Measurements from ENCODE around the gene MOB3B. TPM values are rescaled to one million over a fixed set of nuclear protein-coding genes. Genes with fewer than 3 reads are reported as not detected.

Gene MOB3B
- total and polyA plus RNA-seq, 2 of the 13 experiments (the other 11 are each of a cell fraction or from before 2014, with no cell fraction given): 0.03 to 0.09 TPM

DNA sequence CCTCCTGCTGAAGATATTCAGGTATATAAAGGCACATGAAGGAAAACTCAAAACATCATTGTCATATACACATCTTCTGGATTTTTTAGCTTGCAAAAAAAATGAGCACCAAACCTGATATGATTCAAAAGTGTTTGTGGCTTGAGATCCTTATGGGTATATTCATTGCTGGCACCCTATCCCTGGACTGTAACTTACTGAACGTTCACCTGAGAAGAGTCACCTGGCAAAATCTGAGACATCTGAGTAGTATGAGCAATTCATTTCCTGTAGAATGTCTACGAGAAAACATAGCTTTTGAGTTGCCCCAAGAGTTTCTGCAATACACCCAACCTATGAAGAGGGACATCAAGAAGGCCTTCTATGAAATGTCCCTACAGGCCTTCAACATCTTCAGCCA, 5.4 kb downstream of the MOB3B start, which contains the start of gene IFNK:
Gene IFNK (plus strand): TSS at position 55 of the 400 bp plus-strand sequence. CDS start 47 bp downstream, at position 102.
- WGBS (ENCODE audit: low lambda C conversion rate): 9% methylated on average over 2 of the region's 2 CpGs
- POLR2A ChIA-PET: no interaction called here
- Histone ChIP-seq H3K4me3 (replicated peaks in 1 of 3; ENCODE audit: insufficient read depth in 1 of 3, low read depth in 2 of 3, low read length in 3 of 3) (no peak within 1 kb of the TSS), H2AFZ (ENCODE audit: low read length) (no peak within 1 kb of the TSS), H3K9me3 (ENCODE audit: low read length) (no peaks in the 10 kb centered on the region), H4K20me1 (ENCODE audit: insufficient read depth, low read length) (no peaks in the 10 kb centered on the region), H3K4me1 (ENCODE audit: insufficient read depth, low read length) (peaks cover 8% of the 10 kb centered on the region), H3K79me2 (ENCODE audit: insufficient read depth, low read length) (no peaks in the 10 kb centered on the region), H3K27ac (ENCODE audit: extremely low read length, insufficient read depth, low read length) (no peak within 1 kb of the TSS), H3K27me3 (ENCODE audit: control insufficient read depth in 1 of 2, insufficient read depth in 2 of 2, low read length in 2 of 2) (peaks cover 7 to 22% of the 10 kb centered on the region in 2 experiments; a peak in 3 of 5 replicates), H3K36me3 (replicated peaks in 1 of 2; ENCODE audit: control insufficient read depth in 1 of 2, insufficient read depth in 2 of 2, low read length in 2 of 2) (no peaks in the 10 kb centered on the region), H3K9ac (ENCODE audit: insufficient read depth, low read depth, low read length) (no peak within 1 kb of the TSS), H3K4me2 (ENCODE audit: low read depth, low read length) (no peak within 1 kb of the TSS)
- DNase-seq (ENCODE audit: low spot score) (no peak), FAIRE-seq (no peak), ATAC-seq (no peak)
- TF ChIP-seq, protein P1, sequence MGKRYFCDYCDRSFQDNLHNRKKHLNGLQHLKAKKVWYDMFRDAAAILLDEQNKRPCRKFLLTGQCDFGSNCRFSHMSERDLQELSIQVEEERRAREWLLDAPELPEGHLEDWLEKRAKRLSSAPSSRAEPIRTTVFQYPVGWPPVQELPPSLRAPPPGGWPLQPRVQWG (CRISPR knock-in tag; IDR thresholded peaks at IDR 0.05; ENCODE audit: borderline replicate concordance, low read depth): no peak
- TF ChIP-seq, protein P2, sequence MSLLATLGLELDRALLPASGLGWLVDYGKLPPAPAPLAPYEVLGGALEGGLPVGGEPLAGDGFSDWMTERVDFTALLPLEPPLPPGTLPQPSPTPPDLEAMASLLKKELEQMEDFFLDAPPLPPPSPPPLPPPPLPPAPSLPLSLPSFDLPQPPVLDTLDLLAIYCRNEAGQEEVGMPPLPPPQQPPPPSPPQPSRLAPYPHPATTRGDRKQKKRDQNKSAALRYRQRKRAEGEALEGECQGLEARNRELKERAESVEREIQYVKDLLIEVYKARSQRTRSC (CRISPR knock-in tag; IDR thresholded peaks at IDR 0.05; ENCODE audit: low read depth): no peak
- no peak for TF ChIP-seq TFE3 (CRISPR knock-in tag; IDR thresholded peaks at IDR 0.05)
- no peak for TF ChIP-seq HDAC6 (IDR thresholded peaks at IDR 0.05; ENCODE audit: low read depth, low read length)
- TF ChIP-seq ZXDC (CRISPR knock-in tag; IDR thresholded peaks at IDR 0.05): no peak
- BruUV-seq (replicated peaks): no TSS peak
- in situ Hi-C loops (cut with HindIII; ENCODE audit: extremely low pct_ligation_motif_present, low pct_unique_long_range_greater_than_20kb): no loop called here
- intact Hi-C loops (cut with micrococcal nuclease; ENCODE audit: unreplicated experiment): no loop called here
- CTCF ChIA-PET (ENCODE audit: low intra/inter-chr PET ratio, low total read pairs): no interaction called here

All from HepG2 (cell line).